NB4 (cell line): ENCODE results near the gene MYO15B.

ENCODE experiments used
- DNase-seq: peaks from one replicate; pipeline ENCODE4 v3.0.0; 2010; ENCODE audit warnings: low read depth
- H3K4me3 ChIP-seq: one replicate; pipeline ENCODE4 v1.5.1; 2011; ENCODE audit warnings: mild to moderate bottlenecking, low read depth, low read length, moderate library complexity
- MYC ChIP-seq: IDR thresholded peaks from 2 replicates; pipeline ENCODE4 v1.6.1; 2011; ENCODE audit warnings: low read depth, low read length
- POLR2A ChIP-seq: IDR thresholded peaks from 2 replicates; pipeline ENCODE4 v1.6.1; 2011; ENCODE audit warnings: mild to moderate bottlenecking; ENCODE audit not compliant: insufficient read length; ENCODE audit errors: extremely low read depth
- TF ChIP-seq, protein P1 (sequence below): IDR thresholded peaks from one replicate; pipeline ENCODE4 v1.5.1; 2012; ENCODE audit warnings: low read depth, low read length
- TF ChIP-seq, protein P2 (sequence below): IDR thresholded peaks from 2 replicates; pipeline ENCODE4 v1.6.1; 2011; ENCODE audit warnings: low read depth, low read length

MYO15B gene

GRCh38 chr17:75568412-75569255 is 19.0 kb upstream of the MYO15B start:
- DNase-seq: no peak
- no peak overlapping the region for H3K4me3 ChIP-seq
- TF ChIP-seq, protein P1, sequence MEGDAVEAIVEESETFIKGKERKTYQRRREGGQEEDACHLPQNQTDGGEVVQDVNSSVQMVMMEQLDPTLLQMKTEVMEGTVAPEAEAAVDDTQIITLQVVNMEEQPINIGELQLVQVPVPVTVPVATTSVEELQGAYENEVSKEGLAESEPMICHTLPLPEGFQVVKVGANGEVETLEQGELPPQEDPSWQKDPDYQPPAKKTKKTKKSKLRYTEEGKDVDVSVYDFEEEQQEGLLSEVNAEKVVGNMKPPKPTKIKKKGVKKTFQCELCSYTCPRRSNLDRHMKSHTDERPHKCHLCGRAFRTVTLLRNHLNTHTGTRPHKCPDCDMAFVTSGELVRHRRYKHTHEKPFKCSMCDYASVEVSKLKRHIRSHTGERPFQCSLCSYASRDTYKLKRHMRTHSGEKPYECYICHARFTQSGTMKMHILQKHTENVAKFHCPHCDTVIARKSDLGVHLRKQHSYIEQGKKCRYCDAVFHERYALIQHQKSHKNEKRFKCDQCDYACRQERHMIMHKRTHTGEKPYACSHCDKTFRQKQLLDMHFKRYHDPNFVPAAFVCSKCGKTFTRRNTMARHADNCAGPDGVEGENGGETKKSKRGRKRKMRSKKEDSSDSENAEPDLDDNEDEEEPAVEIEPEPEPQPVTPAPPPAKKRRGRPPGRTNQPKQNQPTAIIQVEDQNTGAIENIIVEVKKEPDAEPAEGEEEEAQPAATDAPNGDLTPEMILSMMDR: no peak
- TF ChIP-seq, protein P2, sequence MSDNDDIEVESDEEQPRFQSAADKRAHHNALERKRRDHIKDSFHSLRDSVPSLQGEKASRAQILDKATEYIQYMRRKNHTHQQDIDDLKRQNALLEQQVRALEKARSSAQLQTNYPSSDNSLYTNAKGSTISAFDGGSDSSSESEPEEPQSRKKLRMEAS: no peak
- TF ChIP-seq POLR2A (no peak), MYC (no peak)

GRCh38 chr17:75570034-75570676 is 17.4 kb upstream of the MYO15B start:
- H3K4me3 ChIP-seq: no peak overlapping the region
- DNase-seq: no peak
- TF ChIP-seq POLR2A: no peak
- no peak for TF ChIP-seq MYC
- TF ChIP-seq, protein P2: no peak

DNA sequence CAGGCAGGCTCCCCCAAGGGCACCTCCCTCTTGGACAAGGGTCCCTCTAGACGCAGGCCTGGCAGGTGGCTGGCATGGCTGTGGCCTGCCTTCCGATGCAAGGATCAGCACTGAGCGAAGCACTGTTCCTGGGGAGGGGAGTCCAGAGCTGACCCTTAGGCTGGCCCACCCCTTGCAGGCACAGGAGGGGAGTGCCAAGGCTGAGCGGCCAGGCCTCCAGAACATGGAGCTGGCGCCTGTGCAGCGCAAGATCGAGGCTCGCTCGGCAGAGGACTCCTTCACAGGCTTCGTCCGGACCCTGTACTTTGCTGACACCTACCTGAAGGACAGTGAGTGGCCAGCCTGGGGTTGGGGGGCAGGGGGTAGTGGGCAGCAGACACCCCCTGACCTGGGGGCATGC is 16.8 kb upstream of the MYO15B start:
- no peak overlapping the region for H3K4me3 ChIP-seq
- DNase-seq: no peak
- TF ChIP-seq MYC: no peak
- TF ChIP-seq, protein P2: no peak
- TF ChIP-seq, protein P1: no peak
- no peak for TF ChIP-seq POLR2A

- TF ChIP-seq POLR2A (no peak), MYC (peak; percentile 92)
- TF ChIP-seq, protein P1: no peak
- TF ChIP-seq, protein P2: peak; percentile 92
- H3K4me3 ChIP-seq: peak overlapping the region; percentile 63
- peak; percentile 97 for DNase-seq
Observed at GRCh38 chr17:75571197-75571884, 16.3 kb upstream of the MYO15B start.

GRCh38 chr17:75571885-75572215 is 15.8 kb upstream of the MYO15B start:
- H3K4me3 ChIP-seq: peak overlapping the region; percentile 63
- TF ChIP-seq, protein P2: no peak
- TF ChIP-seq, protein P1: no peak
- TF ChIP-seq MYC: no peak
- TF ChIP-seq POLR2A: no peak
- no peak for DNase-seq

- H3K4me3 ChIP-seq: no peak overlapping the region
- TF ChIP-seq POLR2A: no peak
- TF ChIP-seq, protein P1: no peak
- no peak for TF ChIP-seq MYC
- TF ChIP-seq, protein P2: no peak
- DNase-seq: no peak
Observed at GRCh38 chr17:75572713-75573539, 14.7 kb upstream of the MYO15B start.
